Measurements from ENCODE around the gene CARD11. TPM values are rescaled to one million over a fixed set of nuclear protein-coding genes. Genes with fewer than 3 reads are reported as not detected.

The CARD11 gene
- total RNA-seq, 2 donors from 2014 or later: 0.87 to 2.4 TPM

- WGBS: 72% methylated on average over 6 of the region's 6 CpGs
- H3K36me3 ChIP-seq: no peaks in the 10 kb centered on the region
- H3K4me1 ChIP-seq (replicated peaks): no peaks in the 10 kb centered on the region
- intact Hi-C loops (cut with DNase I): loop anchor here (10.0 kb wide), 2 partner anchors 285 to 295 kb away; no protein-coding TSS in a partner anchor
- H3K27ac ChIP-seq: peak overlapping the region; percentile 23 to 29
- DNase-seq (ENCODE audit: low spot score): no peak
- H3K4me3 ChIP-seq: no peak overlapping the region
- no peaks in the 10 kb centered on the region for H3K9me3 ChIP-seq
- H3K27me3 ChIP-seq (replicated peaks; ENCODE audit: insufficient read depth): no peaks in the 10 kb centered on the region
- TF ChIP-seq, protein P1, sequence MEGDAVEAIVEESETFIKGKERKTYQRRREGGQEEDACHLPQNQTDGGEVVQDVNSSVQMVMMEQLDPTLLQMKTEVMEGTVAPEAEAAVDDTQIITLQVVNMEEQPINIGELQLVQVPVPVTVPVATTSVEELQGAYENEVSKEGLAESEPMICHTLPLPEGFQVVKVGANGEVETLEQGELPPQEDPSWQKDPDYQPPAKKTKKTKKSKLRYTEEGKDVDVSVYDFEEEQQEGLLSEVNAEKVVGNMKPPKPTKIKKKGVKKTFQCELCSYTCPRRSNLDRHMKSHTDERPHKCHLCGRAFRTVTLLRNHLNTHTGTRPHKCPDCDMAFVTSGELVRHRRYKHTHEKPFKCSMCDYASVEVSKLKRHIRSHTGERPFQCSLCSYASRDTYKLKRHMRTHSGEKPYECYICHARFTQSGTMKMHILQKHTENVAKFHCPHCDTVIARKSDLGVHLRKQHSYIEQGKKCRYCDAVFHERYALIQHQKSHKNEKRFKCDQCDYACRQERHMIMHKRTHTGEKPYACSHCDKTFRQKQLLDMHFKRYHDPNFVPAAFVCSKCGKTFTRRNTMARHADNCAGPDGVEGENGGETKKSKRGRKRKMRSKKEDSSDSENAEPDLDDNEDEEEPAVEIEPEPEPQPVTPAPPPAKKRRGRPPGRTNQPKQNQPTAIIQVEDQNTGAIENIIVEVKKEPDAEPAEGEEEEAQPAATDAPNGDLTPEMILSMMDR (IDR thresholded peaks at IDR 0.05): no peak
- TF ChIP-seq POLR2AphosphoS5 (IDR thresholded peaks at IDR 0.05): no peak
- no peak for TF ChIP-seq POLR2A (IDR thresholded peaks at IDR 0.05)
Measured at GRCh38 chr7:2859952-2860351, 183.7 kb downstream of the CARD11 start.

DNA sequence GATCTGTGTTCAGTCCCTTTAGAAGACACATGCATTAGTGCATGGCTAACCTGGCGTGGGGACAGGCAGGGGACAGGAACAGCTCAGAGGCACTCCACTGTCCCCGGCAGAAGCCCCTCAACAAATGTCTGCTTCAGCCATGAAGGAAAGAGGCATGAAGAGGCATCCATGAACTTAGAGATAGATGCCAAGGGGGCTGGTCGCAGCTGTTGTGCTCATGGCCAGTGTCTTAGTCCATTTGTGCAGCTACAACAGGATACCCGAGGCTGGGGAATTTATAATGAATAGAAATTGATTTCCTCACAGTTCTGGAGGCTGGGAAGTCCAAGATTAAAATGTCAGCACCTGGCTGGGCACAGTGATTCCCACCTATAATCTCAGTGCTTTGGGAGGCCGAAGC, 185.0 kb downstream of the CARD11 start:
- Histone ChIP-seq H3K4me1 (replicated peaks) (no peaks in the 10 kb centered on the region), H3K4me3 (no peak overlapping the region), H3K27me3 (replicated peaks; ENCODE audit: insufficient read depth) (no peaks in the 10 kb centered on the region), H3K27ac (no peak overlapping the region), H3K36me3 (no peaks in the 10 kb centered on the region), H3K9me3 (no peaks in the 10 kb centered on the region)
- intact Hi-C loops (cut with DNase I): loop anchor here (10.0 kb wide), 1 partner anchor 284 kb away; no protein-coding TSS in a partner anchor
- no peak for TF ChIP-seq POLR2AphosphoS5 (IDR thresholded peaks at IDR 0.05)
- TF ChIP-seq, protein P1 (IDR thresholded peaks at IDR 0.05): no peak
- TF ChIP-seq POLR2A (IDR thresholded peaks at IDR 0.05): no peak
- DNase-seq (ENCODE audit: low spot score): no peak
- WGBS: 96% methylated on average over 5 of the region's 5 CpGs

DNA sequence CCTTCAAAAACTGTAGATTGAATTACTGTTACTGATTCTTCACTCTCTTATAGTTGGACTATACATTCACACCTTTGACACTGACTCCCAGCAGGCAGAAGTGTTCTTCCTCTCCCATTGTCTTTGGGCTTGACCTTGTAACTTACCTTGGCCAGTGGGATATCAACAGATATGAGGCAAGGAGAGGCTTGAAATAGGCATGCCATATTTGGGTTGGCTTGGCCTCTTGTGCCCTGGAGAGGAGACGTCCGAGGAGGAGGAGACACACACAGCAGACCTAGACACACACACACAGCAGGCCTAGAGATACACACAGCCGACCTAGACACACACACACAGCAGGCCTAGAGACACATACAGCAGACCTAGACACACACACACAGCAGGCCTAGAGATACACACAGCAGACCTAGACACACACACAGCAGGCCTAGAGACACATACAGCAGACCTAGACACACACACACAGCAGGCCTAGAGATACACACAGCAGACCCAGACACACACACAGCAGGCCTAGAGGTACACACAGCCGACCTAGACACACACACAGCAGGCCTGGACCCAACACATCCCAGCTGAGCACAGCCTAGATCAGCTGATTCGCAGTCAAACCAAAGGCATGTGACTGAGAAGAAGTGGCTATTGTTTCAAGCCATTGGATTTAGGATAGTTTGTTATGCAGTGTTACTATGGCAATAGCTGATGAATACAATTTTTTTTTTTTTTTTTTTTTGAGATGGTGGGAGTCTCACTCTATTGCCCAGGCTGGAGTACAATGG, 187.1 kb downstream of the CARD11 start:
- TF ChIP-seq, protein P1 (IDR thresholded peaks at IDR 0.05): no peak
- TF ChIP-seq POLR2AphosphoS5 (IDR thresholded peaks at IDR 0.05) (no peak), POLR2A (IDR thresholded peaks at IDR 0.05) (no peak)
- no peaks in the 10 kb centered on the region for H3K27me3 ChIP-seq (replicated peaks; ENCODE audit: insufficient read depth)
- H3K27ac ChIP-seq: no peak overlapping the region
- intact Hi-C loops (cut with DNase I): loop anchor here (10.0 kb wide), 1 partner anchor 282 kb away; no protein-coding TSS in a partner anchor
- H3K9me3 ChIP-seq: no peaks in the 10 kb centered on the region
- WGBS: 87% methylated on average over 5 of the region's 5 CpGs
- DNase-seq (ENCODE audit: low spot score): no peak
- H3K36me3 ChIP-seq: no peaks in the 10 kb centered on the region
- H3K4me1 ChIP-seq (replicated peaks): no peaks in the 10 kb centered on the region
- H3K4me3 ChIP-seq: no peak overlapping the region

Other genes with a start within 250 kb of the CARD11 start
- 100 to 1,000 TPM in 1 of 2 donors, 10 to 100 TPM in 1; 22.6 to 102 TPM for gene GNA12, start 199.6 kb downstream of the CARD11 start, total RNA-seq